CD1c-positive myeloid dendritic cell (primary cell): Measurements from ENCODE around the gene ATP5IF1.
A peak's percentile ranks its signal among the peaks of the same experiment; 100 is the strongest.

ENCODE experiments used
- DNase-seq: peaks from one replicate; pipeline ENCODE4 v3.0.0-alpha.2; 2016; ENCODE audit errors: extremely low spot score

The ATP5IF1 gene

GRCh38 chr1:28236656-28237322 is 865 bp downstream of the ATP5IF1 start:
- no peak for DNase-seq

GRCh38 chr1:28239004-28239403 is 3.1 kb downstream of the ATP5IF1 start:
- DNase-seq, result no peak

GRCh38 chr1:28240024-28240423 is 4.1 kb downstream of the ATP5IF1 start:
- no peak for DNase-seq

GRCh38 chr1:28241638-28242241 is 5.8 kb downstream of the ATP5IF1 start:
- DNase-seq, result no peak

- DNase-seq, result no peak
Observed at GRCh38 chr1:28243685-28244311, 7.9 kb downstream of the ATP5IF1 start.

GRCh38 chr1:28244549-28245251 is 8.8 kb downstream of the ATP5IF1 start:
- peak; percentile 34 for DNase-seq

- DNase-seq, result peak; percentile 72
Observed at GRCh38 chr1:28246427-28246832, 10.5 kb downstream of the ATP5IF1 start.

- no peak for DNase-seq
Observed at GRCh38 chr1:28247612-28248272, 11.8 kb downstream of the ATP5IF1 start.

- DNase-seq, result peak; percentile 85
Observed at GRCh38 chr1:28248273-28249012, 12.5 kb downstream of the ATP5IF1 start.

GRCh38 chr1:28249013-28249865 is 13.3 kb downstream of the ATP5IF1 start:
- no peak for DNase-seq

GRCh38 chr1:28249866-28250295 is 14.0 kb downstream of the ATP5IF1 start:
- DNase-seq, result no peak

- no peak for DNase-seq
Observed at GRCh38 chr1:28256197-28256827, 20.4 kb downstream of the ATP5IF1 start.

GRCh38 chr1:28257736-28258135 is 21.8 kb downstream of the ATP5IF1 start:
- DNase-seq, result no peak

GRCh38 chr1:28258628-28259251 is 22.8 kb downstream of the ATP5IF1 start:
- peak; percentile 51 for DNase-seq

- peak; percentile 100 for DNase-seq
Observed at GRCh38 chr1:28259252-28259933, 23.5 kb downstream of the ATP5IF1 start, which contains the start of gene SESN2. SESN2 (plus strand) TSS chr1:28259518; CDS start chr1:28259848, 330 bp downstream.

GRCh38 chr1:28259934-28260802 is 24.2 kb downstream of the ATP5IF1 start:
- DNase-seq, result peak; percentile 42

GRCh38 chr1:28260803-28261174 is 24.9 kb downstream of the ATP5IF1 start:
- DNase-seq, result no peak

GRCh38 chr1:28264897-28265296 is 29.0 kb downstream of the ATP5IF1 start:
- no peak for DNase-seq
